Measurements from ENCODE around the gene WNK1.
A peak's percentile ranks its signal among the peaks of the same experiment; 100 is the strongest.
"Not testable (repeated sequence)": the region's sequence is repeated elsewhere in the genome, so short reads cannot be mapped to it uniquely, and the experiment has no call there.

Gene WNK1

DNA sequence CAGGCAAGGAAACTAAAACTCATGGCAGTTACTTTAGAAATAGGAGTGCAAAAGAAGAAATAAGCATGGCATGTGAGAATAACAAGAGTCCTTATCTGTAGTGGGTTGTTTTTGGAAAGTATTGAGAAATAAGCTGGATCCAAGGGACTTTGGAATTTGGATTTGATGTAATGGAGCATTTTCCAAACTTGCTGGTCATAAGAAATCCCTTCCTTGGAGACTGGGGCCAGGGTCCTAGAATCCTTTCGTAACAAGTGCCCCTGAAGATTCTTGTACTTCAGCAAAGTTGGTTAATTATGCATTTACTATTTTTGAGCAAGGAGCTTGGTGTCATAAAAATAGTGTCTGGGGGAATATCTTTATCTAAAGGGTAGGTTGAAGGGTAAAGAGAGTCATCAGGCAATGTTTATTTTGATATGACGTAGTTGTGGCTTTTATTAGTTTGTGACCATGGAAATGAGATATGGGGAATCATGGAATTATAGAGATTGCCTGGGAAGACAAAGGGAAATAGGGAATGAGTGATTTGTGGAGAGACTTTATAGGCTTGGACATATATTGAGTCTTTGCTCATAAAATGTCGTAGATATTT lies 53.9 kb downstream of the WNK1 start:
- no peak overlapping the region for H3K4me3 ChIP-seq (ENCODE audit: low read length)
- DNase-seq (ENCODE audit: low read depth, low spot score), result no peak

DNA sequence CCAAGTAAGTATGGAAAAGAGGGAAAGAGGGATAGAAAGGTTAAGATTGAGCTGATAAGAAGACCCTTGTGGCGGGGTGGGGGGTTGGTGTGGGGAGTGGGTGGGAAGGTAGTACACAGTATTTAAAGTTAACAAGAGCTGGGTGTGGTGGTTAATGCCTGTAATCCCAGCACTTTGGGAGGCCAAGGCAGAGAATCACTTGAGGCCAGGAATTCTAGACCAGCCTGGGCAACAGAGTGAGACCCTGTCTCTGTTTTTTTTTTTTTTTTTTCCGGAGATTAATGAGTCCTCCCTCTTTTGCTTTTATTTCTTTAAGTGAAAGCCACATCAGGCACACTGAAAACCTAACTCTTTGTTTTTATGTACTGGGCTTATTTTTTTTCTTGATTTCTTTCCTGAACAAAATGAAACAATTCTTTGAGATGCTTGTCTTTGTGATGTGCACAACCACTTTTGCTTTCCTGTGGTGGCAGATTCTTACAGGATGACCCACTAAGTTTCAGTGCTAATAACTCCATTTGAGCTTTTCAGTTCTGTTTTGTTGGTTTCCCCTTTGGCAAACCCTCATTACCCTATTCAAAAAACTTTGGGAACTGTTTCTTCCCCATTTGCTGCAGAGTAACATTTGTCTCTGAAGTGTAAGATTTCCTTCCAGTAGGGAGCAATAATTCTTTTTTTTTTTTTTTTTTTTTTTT lies 54.8 kb downstream of the WNK1 start:
- peak; percentile 52 for DNase-seq (ENCODE audit: low read depth, low spot score)
- no peak overlapping the region for H3K4me3 ChIP-seq (ENCODE audit: low read length)

DNA sequence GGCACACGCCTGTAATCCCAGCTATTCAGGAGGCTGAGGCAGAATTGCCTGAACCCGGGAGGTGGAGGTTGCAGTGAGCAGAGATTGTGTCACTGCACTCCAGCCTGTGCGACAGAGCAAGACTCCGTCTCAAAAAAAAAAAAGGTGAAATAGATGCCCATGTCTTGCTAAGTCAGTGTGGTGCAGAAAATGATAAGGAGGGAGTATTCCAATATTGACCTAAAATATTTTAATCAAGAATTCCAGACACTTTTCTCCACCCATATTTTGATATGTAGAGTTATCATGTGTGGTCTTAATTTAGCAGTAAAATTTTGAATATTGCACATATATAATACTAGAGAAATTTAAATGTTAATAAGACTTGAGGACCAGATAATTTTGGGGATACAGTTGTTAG lies 57.7 kb downstream of the WNK1 start:
- no peak for DNase-seq (ENCODE audit: low read depth, low spot score)
- H3K4me3 ChIP-seq (ENCODE audit: low read length), result no peak overlapping the region

DNA sequence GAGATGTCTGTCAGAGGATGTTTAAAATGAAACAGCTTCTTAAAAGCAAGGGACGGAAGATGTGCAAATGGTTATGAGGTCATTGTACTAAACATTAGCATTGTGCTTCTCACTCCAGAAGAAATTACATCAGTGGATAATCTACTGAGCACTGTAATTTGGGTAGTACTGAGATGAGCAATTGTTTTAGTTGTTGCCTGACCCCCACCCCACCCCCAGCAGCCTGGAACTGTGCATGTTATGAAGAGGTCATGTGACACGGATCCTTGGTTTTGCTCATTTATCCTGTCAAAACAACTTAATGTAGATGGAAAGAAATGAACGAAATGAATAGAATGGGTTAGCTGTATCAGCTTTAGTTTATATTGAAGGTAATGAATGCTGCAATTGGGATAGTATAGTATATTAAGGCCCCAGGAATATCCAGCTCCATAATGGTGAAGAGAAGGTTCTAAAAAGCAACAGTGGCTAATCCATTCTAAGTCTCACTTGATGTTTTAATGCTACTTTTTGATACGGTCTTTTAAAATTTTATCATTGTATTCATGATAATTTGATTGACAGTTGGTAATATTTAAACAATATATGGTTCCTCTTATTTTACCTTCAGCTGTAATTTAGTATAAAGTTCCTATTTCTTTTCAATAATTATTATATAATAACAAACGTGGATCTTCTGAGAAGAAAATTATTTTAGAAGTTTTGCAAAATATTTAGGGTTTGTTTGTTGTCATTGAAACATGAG lies 58.5 kb downstream of the WNK1 start:
- no peak for DNase-seq (ENCODE audit: low read depth, low spot score)
- H3K4me3 ChIP-seq (ENCODE audit: low read length), result no peak overlapping the region

DNA sequence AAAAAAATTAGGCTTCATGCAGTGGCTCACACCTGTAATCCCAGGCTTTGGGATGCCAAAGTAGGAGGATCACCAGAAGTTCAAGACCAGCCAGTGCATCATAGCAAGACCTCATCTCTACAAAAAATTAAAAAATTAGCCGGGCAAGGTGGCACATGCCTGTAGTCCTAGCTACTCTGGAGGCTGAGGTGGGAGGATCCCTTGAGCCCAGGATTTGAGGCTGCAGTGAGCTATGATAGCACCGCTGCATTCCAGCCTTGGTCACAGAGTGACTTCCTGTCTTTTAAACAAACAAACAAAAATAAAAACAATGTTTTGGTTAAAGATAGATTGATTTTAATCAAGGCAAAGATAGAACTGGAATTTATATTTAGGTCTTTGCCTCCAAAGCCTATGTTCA lies 60.6 kb downstream of the WNK1 start:
- DNase-seq (ENCODE audit: low read depth, low spot score), result no peak
- H3K4me3 ChIP-seq (ENCODE audit: low read length), result no peak overlapping the region

DNA sequence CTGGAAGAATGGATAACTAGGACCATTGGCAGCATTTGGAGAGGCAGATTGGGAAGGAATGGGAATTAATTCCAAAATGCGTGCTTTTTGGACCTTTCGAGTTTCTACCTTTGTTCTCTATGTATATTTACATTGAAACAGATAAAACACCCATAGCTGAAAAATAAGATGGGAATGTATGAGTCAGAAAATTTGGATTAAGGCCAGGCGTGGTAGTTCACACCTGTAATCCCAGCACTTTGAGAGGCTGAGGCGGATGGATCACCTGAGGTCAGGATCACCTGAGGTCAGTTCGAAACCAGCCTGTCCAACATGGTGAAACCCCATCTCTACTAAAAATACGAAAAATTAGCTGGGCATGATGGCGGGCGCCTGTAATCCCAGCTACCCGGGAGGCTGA lies 65.1 kb downstream of the WNK1 start:
- not testable (repeated sequence) for H3K4me3 ChIP-seq (ENCODE audit: low read length); DNase-seq (ENCODE audit: low read depth, low spot score)

DNA sequence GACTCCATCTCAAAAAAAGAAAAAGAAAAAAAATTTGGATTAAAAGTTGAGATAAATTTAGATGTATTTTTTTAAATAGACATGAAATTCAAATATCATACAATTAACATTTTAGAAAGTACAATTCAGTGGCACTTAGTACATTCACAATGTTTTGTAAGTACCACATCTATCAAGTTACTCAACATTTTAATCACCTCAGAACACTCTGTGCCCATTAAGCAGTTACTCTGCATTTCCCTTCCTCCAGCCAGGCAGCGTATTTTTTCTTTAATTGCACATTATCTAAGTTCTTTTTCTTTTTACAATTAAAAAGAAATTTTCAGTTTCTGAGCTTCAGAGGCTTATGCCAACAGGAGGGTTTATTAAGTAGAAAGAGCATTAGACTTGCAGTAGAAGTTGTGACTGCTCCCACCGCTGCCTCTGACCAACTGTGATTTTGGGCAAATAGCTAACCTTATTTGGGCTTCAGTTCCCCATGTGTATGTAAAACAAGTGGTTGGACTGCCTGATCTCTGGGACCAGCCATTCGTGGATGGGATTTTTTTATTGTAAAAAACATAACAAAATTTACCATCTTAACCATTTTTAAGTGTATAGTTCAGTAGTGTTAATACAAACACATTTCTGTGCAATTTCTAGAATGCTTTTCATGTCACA lies 65.7 kb downstream of the WNK1 start:
- no peak overlapping the region for H3K4me3 ChIP-seq (ENCODE audit: low read length)

DNA sequence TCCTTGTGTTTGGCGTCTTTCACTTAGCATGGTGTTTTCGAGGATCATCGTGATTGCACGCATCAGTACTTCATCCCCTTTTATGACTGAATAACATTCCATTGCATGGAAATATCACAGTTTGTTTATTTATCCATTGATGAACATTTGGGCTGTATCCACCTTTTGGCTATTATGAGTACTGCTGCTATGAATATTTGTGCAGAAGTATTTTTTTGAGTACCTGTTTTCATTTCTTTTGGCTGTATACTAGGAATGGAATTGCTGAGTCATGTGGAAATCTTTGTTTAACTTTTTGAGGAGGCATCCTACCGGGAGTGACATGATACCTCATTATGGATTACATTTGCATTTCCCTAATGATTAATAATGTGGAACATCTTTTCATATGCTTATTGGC lies 66.4 kb downstream of the WNK1 start:
- H3K4me3 ChIP-seq (ENCODE audit: low read length), result no peak overlapping the region
- DNase-seq (ENCODE audit: low read depth, low spot score), result no peak

More for the DNA sequence above, 65.7 kb downstream of the WNK1 start:
- no peak for DNase-seq (ENCODE audit: low read depth, low spot score)

DNA sequence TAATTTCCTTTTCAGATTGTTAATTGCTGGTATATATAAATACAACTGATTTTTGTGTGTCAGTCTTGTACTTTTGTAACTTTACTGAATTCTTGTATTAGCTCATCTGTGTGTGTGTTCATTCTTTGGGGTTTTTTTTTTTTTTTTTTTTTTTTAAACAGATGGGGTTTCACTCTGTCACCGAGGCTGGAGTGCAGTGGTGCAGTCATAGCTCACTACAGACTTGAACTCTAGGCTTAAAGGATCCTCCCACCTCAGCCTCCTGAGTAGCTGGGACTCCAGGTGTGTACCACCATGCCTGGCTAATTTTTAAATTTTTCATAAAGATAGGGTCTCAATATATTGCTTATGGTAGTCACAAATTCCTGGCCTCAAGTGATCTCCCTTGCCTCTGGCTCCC lies 68.0 kb downstream of the WNK1 start:
- DNase-seq (ENCODE audit: low read depth, low spot score), result no peak
- no peak overlapping the region for H3K4me3 ChIP-seq (ENCODE audit: low read length)

DNA sequence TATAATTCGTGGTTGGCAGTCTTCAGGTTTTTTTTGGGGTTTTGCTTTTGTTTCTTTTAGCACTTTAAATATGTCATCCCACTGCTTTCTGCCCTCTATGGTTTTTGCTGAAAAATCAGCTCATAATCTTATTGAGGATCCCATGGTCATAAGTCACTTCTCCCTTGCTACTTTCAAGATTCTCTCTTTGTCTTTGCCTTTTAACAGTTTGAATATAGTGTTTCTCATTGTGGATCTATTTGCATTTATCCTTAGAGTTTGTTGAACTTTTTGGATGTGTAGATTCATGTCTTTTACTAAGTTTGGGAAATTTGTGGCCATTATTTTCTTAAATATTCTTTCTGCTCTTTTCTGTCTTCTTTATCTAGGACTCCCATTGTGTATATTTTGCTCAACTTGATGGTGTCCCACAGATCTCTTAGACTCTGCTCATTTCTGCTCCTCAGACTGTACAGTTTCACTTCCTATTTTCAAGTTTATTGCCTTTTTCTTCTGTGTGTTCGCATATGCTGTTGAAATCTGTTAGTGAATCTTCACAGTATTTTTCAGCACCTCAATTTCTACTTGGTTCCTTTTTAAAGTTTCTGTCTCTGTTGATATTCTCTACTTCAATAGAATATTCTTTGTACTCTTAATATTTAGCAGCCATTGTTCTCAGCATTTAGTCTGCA lies 70.8 kb downstream of the WNK1 start:
- H3K4me3 ChIP-seq (ENCODE audit: low read length), result no peak overlapping the region
- DNase-seq (ENCODE audit: low read depth, low spot score), result no peak

DNA sequence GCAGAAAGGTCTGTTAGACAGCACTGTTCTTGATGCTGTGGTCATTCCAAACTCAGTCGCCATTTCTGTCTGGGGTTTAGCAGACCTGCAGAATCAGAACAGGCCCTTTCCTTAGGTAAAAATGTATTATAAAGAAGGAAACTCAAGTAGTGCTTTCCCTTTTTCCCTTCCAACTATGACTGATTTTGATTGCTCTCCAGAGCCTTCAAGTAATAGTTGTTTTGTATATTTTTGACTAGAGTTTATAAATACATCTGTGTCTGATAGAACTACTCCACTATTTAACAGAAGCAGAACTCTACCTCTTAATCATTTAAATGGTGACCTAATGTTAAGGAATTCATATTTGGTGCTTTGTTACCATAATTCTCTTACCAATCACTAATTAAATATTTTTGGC lies 74.0 kb downstream of the WNK1 start:
- no peak overlapping the region for H3K4me3 ChIP-seq (ENCODE audit: low read length)
- no peak for DNase-seq (ENCODE audit: low read depth, low spot score)

DNA sequence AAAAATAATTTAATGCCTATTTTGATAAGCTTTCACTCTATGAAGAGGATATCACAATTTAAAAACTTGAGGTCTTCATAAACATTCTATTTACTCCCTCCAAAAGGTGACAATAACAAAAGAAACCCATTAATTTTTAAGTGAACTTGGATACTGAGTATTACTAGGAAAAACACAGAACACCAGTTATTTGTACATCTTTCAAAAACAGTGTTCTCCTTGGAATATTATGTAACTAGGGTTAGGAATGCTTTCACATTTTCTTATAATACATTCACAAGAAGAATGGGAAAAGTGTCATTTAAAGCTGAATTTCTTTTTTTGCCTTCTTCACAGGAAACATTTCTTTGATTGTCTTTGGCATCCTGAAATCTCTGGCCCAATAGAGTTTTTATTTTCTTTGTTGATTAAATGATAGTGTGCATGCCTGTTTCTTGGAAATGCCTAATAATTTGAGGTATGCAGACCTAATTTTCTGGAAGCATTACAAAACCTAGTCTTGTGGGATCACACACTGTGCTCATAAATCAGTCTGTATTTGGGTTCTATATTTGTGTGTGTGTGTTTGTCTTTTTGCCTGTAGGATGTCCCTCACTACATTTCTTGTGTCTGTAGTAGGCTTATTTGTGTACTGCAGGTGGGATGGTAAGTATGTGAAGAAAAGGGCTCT lies 76.5 kb downstream of the WNK1 start:
- DNase-seq (ENCODE audit: low read depth, low spot score), result no peak
- no peak overlapping the region for H3K4me3 ChIP-seq (ENCODE audit: low read length)

DNA sequence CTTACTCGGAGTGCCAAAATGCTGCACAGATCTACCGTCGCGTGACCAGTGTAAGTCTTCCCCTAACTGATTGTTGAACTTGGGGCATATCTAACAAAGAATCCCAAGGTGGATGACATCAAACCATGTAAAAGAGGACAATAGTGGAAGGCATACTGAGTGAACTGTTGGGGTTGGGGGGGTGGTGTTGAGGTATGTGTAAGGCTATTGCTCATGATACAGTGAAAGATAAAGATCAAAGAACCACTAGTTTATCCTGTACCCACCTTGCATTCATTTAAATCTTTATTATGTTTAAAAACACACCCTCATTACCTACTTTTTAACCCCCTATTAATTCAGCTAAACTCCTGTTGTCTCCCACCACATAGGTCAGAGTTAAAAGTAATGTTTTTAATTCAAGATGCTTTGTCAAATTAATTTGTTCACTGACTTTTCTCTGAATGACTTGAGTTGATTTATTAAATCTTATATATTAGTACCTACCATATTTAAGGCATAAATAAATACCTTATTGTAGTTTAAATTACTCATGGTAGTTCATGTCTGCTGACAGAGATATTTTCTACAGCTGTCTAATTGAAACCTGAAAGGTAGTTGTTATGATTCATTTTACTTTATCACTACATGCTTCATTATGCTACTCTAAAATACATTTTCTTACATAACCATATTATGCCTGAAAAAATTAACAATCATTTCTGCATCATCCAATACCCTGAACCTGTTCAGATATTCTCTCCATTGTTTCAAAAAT lies 77.9 kb downstream of the WNK1 start:
- no peak overlapping the region for H3K4me3 ChIP-seq (ENCODE audit: low read length)
- DNase-seq (ENCODE audit: low read depth, low spot score), result no peak

DNA sequence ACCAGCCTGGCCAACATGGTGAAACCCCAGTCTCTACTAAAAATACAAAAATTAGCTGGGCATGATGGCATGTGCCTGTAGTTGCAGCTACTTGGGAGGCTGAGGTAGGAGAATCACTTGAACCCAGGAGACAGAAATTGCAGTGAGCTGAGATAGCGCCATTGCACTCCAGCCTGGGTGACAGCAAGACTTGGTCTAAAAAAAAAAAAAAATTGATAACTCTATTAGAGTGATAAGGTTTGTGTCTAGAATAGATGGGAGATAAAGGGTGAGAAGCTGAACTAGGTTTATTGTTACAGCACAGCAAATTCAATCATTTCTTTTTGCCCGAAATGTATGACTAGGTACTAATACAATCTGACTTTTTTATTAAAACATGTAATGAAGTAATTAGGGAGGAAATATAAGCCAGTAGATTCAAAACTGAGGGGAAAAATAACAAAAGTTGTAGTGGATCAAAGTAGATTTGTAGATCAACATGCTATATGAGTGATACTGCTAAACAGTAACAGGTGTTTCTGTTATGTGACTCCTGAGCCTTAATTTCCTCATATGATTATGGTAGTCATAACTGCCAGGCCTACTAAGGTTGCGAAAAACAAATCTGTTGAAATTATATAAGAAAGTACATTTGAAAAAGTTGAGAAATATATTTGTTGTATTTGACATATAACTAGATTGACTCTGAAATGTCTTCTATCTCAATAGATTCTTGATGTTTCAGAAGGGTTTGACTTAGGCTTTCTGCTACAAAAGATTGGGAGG lies 83.6 kb downstream of the WNK1 start:
- no peak overlapping the region for H3K4me3 ChIP-seq (ENCODE audit: low read length)
- DNase-seq (ENCODE audit: low read depth, low spot score), result no peak

DNA sequence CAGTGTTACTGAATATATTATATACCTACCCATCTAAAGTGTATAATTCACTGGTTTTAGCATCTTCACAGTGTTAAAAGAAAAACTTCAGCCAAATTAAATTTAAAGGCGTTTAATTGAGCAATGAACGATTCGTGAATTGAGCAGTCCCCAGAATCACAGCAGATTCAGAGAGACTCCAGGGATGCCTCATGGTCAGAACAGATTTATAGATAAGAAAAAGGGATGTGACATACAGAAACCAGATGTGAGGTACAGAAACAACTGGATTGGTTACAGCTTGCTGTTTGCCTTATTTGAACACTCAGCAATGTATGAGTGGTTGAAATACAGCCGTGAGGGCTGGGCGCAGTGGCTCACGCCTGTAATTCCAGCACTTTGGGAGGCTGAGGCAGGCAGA lies 84.6 kb downstream of the WNK1 start:
- no peak for DNase-seq (ENCODE audit: low read depth, low spot score)
- no peak overlapping the region for H3K4me3 ChIP-seq (ENCODE audit: low read length)

DNA sequence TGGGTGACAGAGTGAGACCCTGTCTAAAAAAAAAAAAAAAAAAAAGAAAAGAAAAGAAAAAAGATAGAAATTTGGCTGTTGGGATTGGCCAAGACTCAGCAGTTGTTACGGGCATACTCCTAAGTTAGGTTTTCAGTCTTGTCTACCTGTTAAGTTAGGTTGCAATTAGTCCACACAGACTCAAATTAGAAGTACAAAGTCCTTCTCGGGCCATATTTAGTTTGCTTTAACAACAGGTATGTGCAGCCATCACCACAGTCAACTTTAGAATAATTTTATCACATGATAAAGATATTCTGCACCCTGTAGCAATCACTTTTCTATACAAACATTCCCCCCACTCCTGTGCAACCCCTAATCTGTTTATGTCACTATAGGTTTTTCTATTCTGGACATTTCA lies 85.2 kb downstream of the WNK1 start:
- DNase-seq (ENCODE audit: low read depth, low spot score), result no peak
- H3K4me3 ChIP-seq (ENCODE audit: low read length), result no peak overlapping the region

DNA sequence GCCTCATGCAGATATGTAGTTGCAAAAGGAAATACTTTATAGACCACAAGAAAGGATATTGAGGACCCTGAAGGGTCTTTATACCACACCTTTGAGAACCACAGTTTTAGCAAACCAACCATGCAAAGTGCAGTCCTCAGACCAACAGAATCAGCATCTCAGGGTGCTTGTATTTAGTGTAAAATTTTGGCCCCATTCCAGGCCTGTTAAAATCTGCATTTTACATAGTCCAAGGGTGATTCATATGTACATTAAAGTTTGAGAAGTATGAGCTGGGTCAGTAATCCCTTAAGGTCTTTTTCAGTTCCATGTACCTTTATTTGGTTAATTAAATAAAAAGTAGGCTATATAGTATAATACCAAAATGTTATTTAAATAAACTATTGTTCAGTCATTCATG lies 91.2 kb downstream of the WNK1 start:
- no peak overlapping the region for H3K4me3 ChIP-seq (ENCODE audit: low read length)
- DNase-seq (ENCODE audit: low read depth, low spot score), result peak; percentile 29

DNA sequence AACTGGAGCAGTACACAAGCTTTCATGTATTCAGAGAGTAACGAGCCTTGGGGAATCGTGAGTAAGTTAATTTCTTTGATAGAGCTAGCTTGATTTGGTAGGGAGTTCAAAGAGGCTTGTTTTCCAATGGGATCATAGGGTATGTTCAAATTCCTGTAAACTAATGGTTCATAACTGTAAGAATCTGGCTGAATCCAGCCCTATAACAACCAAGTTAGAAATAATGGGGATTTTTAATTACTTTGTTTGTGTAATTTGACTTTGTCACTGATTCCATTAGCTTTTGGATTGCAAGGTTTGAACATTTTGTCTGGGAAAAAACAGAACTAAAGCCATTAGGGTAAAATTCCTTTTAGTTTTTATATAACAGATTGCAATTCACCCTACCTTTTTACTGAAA lies 94.0 kb downstream of the WNK1 start:
- H3K4me3 ChIP-seq (ENCODE audit: low read length), result no peak overlapping the region
- no peak for DNase-seq (ENCODE audit: low read depth, low spot score)
